ENCODE results near the gene DNASE1L2. TPM values are rescaled to one million over a fixed set of nuclear protein-coding genes. Genes with fewer than 3 reads are reported as not detected.

The DNASE1L2 gene
- total and polyA plus RNA-seq, 10 of the 15 experiments (the other 5 are each of a cell fraction or from before 2014, with no cell fraction given), result 0.06 to 1.5 (median 0.29) TPM

GRCh38 chr16:2280981-2281542, 44.8 kb downstream of the DNASE1L2 start:
- no peaks in the 10 kb centered on the region for H3K27me3 ChIP-seq (replicated peaks in 1 of 2; ENCODE audit: control insufficient read depth in 2 of 2, insufficient read depth in 2 of 2, low read length in 1 of 2)
- H3K36me3 ChIP-seq (ENCODE audit: control insufficient read depth in 2 of 2, insufficient read depth in 2 of 2, low read length in 1 of 2), result no peaks in the 10 kb centered on the region
- POLR2A ChIA-PET, result interaction anchor here (1.1 kb wide), 1 partner anchor 11 kb away, joined by 3 read pairs; no protein-coding TSS in a partner anchor
- in situ Hi-C loops (cut with MboI) (no loop called here), intact Hi-C loops (cut with micrococcal nuclease; ENCODE audit: unreplicated experiment) (no loop called here)
- TF ChIP-seq REST (IDR thresholded peaks at IDR 0.05; ENCODE audit: low read depth, low read length) (peak; percentile 58; the same call in 1 of the 2 replicates), SREBF2 (IDR thresholded peaks at IDR 0.05; ENCODE audit: low read length) (no peak), CBX3 (IDR thresholded peaks at IDR 0.05; ENCODE audit: borderline replicate concordance, low read depth) (no peak), ZNF274 (IDR thresholded peaks at IDR 0.05; ENCODE audit: insufficient read depth, insufficient read length) (no peak), SMAD5 (IDR thresholded peaks at IDR 0.05; ENCODE audit: low read depth) (no peak), EP300 (IDR thresholded peaks at IDR 0.05; ENCODE audit: borderline replicate concordance in 1 of 2, control insufficient read depth in 1 of 2, low read depth in 2 of 2, low read length in 2 of 2) (no peak)
- H3K4me2 ChIP-seq (ENCODE audit: control insufficient read depth, insufficient read depth), result no peak overlapping the region
- SMC1A ChIA-PET (ENCODE audit: uncharacterized antibody, unreplicated experiment), result no interaction called here
- H3K4me1 ChIP-seq (ENCODE audit: control insufficient read depth, insufficient read depth, low read length), result no peaks in the 10 kb centered on the region
- no peak overlapping the region for H3K9ac ChIP-seq (ENCODE audit: control insufficient read depth, insufficient read depth, low read length)
- no peak overlapping the region for H3K27ac ChIP-seq (ENCODE audit: control insufficient read depth, insufficient read depth)
- RAD21 ChIA-PET (ENCODE audit: unreplicated experiment), result no interaction called here
- no peak overlapping the region for H3K4me3 ChIP-seq
- no peaks in the 10 kb centered on the region for H4K20me1 ChIP-seq (ENCODE audit: control insufficient read depth, insufficient read depth)
- H3K9me3 ChIP-seq (replicated peaks; ENCODE audit: control insufficient read depth, insufficient read depth, low read length), result no peaks in the 10 kb centered on the region
- no peaks in the 10 kb centered on the region for H3K79me2 ChIP-seq (ENCODE audit: control insufficient read depth, insufficient read depth, low read length)
- DNase-seq (ENCODE audit: low read depth, low spot score) (no peak), ATAC-seq (no peak), FAIRE-seq (no peak)
- BruUV-seq (replicated peaks), result no TSS peak
- 74% methylated on average over 24 of the region's 24 CpGs for WGBS (ENCODE audit: insufficient coverage, insufficient replicate concordance, low lambda C conversion rate, missing lambda C conversion rate)
- H2AFZ ChIP-seq (ENCODE audit: control insufficient read depth, low read depth, low read length), result no peak overlapping the region
- CTCF ChIA-PET, result interaction anchor here (0.6 kb wide), 1 partner anchor 89 kb away, joined by 3 read pairs; no protein-coding TSS in a partner anchor

Measured in GM12878 (cell line).